Peyer's patch (tissue), 4 donors: ENCODE data around the gene SEC24B.

Experiments used
- CTCF ChIP-seq, 6 experiments: fragments of 450-650 bp in 4 of 6; fragments of 200-600 bp in 2 of 6; sonication (generic) in 1 of 6; IDR thresholded peaks; one replicate each; pipeline ENCODE4 v1.5.1; 2017 to 2019; ENCODE audit warnings: antibody characterized with exemption in 6 of 6, mild to moderate bottlenecking in 3 of 6, moderate library complexity in 1 of 6
- POLR2A ChIP-seq, 2 donors: fragments of 450-650 bp; IDR thresholded peaks; one replicate each; pipeline ENCODE4 v1.5.1; 2017; ENCODE audit warnings: antibody characterized with exemption in 2 of 2, mild to moderate bottlenecking in 2 of 2, moderate library complexity in 2 of 2

- TF ChIP-seq CTCF (IDR thresholded peaks at IDR 0.05) (no peak), POLR2A (IDR thresholded peaks at IDR 0.05) (no peak)
Observed at GRCh38 chr4:109441862-109442458, 8.3 kb downstream of the SEC24B start.
